ENCODE measurements around the gene MMP25. TPM values are rescaled to one million over a fixed set of nuclear protein-coding genes. Genes with fewer than 3 reads are reported as not detected.
"Not testable (repeated sequence)": the region's sequence is repeated elsewhere in the genome, so short reads cannot be mapped to it uniquely, and the experiment has no call there.

MMP25 gene
- total and polyA plus RNA-seq, 2 donors from 2014 or later: 0.65 to 1.7 TPM

DNA sequence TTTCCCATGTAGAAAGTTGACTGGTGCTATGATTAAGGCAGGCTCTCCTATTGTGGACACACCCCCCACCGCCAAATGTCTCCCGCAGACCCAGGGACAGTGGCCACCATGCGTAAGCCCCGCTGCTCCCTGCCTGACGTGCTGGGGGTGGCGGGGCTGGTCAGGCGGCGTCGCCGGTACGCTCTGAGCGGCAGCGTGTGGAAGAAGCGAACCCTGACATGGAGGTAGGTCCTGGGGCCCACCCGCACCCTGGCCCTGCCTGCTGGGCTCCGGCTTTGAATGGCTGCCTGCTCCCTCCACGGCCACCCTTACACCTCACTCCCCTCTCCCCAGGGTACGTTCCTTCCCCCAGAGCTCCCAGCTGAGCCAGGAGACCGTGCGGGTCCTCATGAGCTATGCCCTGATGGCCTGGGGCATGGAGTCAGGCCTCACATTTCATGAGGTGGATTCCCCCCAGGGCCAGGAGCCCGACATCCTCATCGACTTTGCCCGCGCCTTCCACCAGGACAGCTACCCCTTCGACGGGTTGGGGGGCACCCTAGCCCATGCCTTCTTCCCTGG is 3.6 kb downstream of the MMP25 start:
- no peaks in the 10 kb centered on the region for H3K36me3 ChIP-seq (ENCODE audit: control insufficient read depth in 2 of 3, insufficient read depth in 3 of 3, low read length in 3 of 3)
- intact Hi-C loops (cut with DNase I): no loop called here
- FAIRE-seq: no peak
- no peak for DNase-seq
- H3K4me3 ChIP-seq (ENCODE audit: low read length in 3 of 3): no peak overlapping the region
- no peak overlapping the region for H3K27ac ChIP-seq (ENCODE audit: low read depth in 2 of 2, low read length in 2 of 2)
- peaks cover 14% of the 10 kb centered on the region for H3K27me3 ChIP-seq (ENCODE audit: control insufficient read depth, insufficient read depth, low read length)
- no peaks in the 10 kb centered on the region for H3K9me3 ChIP-seq (ENCODE audit: control insufficient read depth in 2 of 3, insufficient read depth in 1 of 3, low read length in 3 of 3)
- TF ChIP-seq, protein P1, sequence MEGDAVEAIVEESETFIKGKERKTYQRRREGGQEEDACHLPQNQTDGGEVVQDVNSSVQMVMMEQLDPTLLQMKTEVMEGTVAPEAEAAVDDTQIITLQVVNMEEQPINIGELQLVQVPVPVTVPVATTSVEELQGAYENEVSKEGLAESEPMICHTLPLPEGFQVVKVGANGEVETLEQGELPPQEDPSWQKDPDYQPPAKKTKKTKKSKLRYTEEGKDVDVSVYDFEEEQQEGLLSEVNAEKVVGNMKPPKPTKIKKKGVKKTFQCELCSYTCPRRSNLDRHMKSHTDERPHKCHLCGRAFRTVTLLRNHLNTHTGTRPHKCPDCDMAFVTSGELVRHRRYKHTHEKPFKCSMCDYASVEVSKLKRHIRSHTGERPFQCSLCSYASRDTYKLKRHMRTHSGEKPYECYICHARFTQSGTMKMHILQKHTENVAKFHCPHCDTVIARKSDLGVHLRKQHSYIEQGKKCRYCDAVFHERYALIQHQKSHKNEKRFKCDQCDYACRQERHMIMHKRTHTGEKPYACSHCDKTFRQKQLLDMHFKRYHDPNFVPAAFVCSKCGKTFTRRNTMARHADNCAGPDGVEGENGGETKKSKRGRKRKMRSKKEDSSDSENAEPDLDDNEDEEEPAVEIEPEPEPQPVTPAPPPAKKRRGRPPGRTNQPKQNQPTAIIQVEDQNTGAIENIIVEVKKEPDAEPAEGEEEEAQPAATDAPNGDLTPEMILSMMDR (IDR thresholded peaks at IDR 0.05; ENCODE audit: borderline replicate concordance, extremely low read depth, insufficient read depth): no peak
- H3K4me1 ChIP-seq (ENCODE audit: control insufficient read depth in 2 of 3, insufficient read depth in 2 of 3, low read depth in 1 of 3, low read length in 3 of 3): peaks cover 0 to 7% (median 0%) of the 10 kb centered on the region in 3 donors
- no peak overlapping the region for H3K9ac ChIP-seq (ENCODE audit: low read length in 3 of 3)

DNA sequence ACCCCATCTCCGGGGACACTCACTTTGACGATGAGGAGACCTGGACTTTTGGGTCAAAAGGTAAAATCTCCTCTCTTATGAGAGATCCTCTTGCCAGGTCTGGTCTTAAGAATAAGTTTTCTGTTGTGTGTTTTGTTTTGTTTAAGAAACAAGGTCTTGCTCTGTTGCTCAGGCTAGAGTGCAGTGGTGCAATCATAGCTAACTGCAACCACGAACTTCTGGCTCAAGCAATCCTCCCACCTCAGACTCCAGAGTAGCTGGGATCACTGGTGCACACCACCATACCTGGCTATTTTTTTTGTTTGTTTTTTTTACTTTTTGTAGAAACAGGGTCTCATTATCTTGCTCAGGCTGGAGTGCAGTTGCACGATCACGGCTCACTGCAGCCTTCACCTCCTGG is 4.1 kb downstream of the MMP25 start:
- FAIRE-seq (no peak), DNase-seq (no peak)
- peaks cover 11% of the 10 kb centered on the region for H3K27me3 ChIP-seq (ENCODE audit: control insufficient read depth, insufficient read depth, low read length)
- H3K9me3 ChIP-seq (ENCODE audit: control insufficient read depth in 2 of 3, insufficient read depth in 1 of 3, low read length in 3 of 3): no peaks in the 10 kb centered on the region
- peaks cover 0 to 4% (median 0%) of the 10 kb centered on the region in 3 donors for H3K4me1 ChIP-seq (ENCODE audit: control insufficient read depth in 2 of 3, insufficient read depth in 2 of 3, low read depth in 1 of 3, low read length in 3 of 3)
- intact Hi-C loops (cut with DNase I): no loop called here
- H3K9ac ChIP-seq (ENCODE audit: low read length in 3 of 3): no peak overlapping the region
- H3K27ac ChIP-seq (ENCODE audit: low read depth in 2 of 2, low read length in 2 of 2): no peak overlapping the region
- no peaks in the 10 kb centered on the region for H3K36me3 ChIP-seq (ENCODE audit: control insufficient read depth in 2 of 3, insufficient read depth in 3 of 3, low read length in 3 of 3)
- TF ChIP-seq, protein P1 (IDR thresholded peaks at IDR 0.05; ENCODE audit: borderline replicate concordance, extremely low read depth, insufficient read depth): no peak
- H3K4me3 ChIP-seq (ENCODE audit: low read length in 3 of 3): no peak overlapping the region

DNA sequence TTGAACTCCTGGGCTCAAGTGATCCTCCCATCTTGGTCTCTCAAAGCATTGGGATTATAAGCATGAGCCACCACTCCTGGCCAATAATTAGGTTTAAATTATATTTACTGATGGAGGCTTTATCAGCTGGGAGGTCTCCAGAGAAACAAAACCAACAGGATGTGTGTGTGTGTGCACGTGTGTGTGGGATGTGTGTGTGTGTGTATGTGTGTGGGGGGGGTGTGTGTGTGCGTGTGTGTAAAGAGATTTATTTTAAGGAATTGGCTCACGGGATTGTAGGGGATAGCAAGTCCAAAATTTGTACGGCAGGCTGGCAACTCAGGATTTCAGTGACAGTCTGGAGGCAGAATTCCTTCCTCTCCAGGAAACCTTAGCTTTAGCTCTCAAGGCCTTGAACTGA is 4.6 kb downstream of the MMP25 start:
- H3K9ac ChIP-seq (ENCODE audit: low read length in 3 of 3): no peak overlapping the region
- H3K27me3 ChIP-seq (ENCODE audit: control insufficient read depth, insufficient read depth, low read length): peaks cover 11% of the 10 kb centered on the region
- DNase-seq (no peak), FAIRE-seq (no peak)
- H3K4me3 ChIP-seq (ENCODE audit: low read length in 3 of 3): no peak overlapping the region
- peaks cover 0 to 2% (median 0%) of the 10 kb centered on the region in 3 donors for H3K4me1 ChIP-seq (ENCODE audit: control insufficient read depth in 2 of 3, insufficient read depth in 2 of 3, low read depth in 1 of 3, low read length in 3 of 3)
- TF ChIP-seq, protein P1 (IDR thresholded peaks at IDR 0.05; ENCODE audit: borderline replicate concordance, extremely low read depth, insufficient read depth): no peak
- H3K27ac ChIP-seq (ENCODE audit: low read depth in 2 of 2, low read length in 2 of 2): no peak overlapping the region
- intact Hi-C loops (cut with DNase I): no loop called here
- H3K9me3 ChIP-seq (ENCODE audit: control insufficient read depth in 2 of 3, insufficient read depth in 1 of 3, low read length in 3 of 3): no peaks in the 10 kb centered on the region
- H3K36me3 ChIP-seq (ENCODE audit: control insufficient read depth in 2 of 3, insufficient read depth in 3 of 3, low read length in 3 of 3): no peaks in the 10 kb centered on the region

DNA sequence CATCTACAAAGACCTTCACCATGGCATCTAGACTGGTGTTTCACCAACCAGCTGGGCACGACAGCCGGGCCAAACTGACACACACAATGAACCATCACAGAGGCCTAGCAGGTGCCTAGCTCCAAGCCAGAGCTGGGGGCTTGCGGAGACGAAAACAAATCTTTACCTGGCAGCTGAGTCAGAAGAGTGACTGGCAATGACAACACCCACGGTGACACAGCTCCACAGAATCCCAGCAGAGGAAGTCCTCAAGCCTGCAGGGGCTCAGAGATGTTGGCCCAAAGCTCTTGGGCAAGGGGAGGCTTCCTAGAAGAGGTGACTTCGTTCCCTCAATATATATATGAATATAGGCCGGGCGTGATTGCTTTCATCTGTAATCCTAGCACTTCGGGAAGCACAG is 5.1 kb downstream of the MMP25 start:
- DNase-seq (no peak), FAIRE-seq (no peak)
- TF ChIP-seq, protein P1 (IDR thresholded peaks at IDR 0.05; ENCODE audit: borderline replicate concordance, extremely low read depth, insufficient read depth): no peak
- Histone ChIP-seq H3K9ac (ENCODE audit: low read length in 3 of 3) (no peak overlapping the region), H3K27ac (ENCODE audit: low read depth in 2 of 2, low read length in 2 of 2) (no peak overlapping the region), H3K36me3 (ENCODE audit: control insufficient read depth in 2 of 3, insufficient read depth in 3 of 3, low read length in 3 of 3) (no peaks in the 10 kb centered on the region), H3K9me3 (ENCODE audit: control insufficient read depth in 2 of 3, insufficient read depth in 1 of 3, low read length in 3 of 3) (no peaks in the 10 kb centered on the region), H3K27me3 (ENCODE audit: control insufficient read depth, insufficient read depth, low read length) (peaks cover 11% of the 10 kb centered on the region), H3K4me1 (ENCODE audit: control insufficient read depth in 2 of 3, insufficient read depth in 2 of 3, low read depth in 1 of 3, low read length in 3 of 3) (no peaks in the 10 kb centered on the region), H3K4me3 (ENCODE audit: low read length in 3 of 3) (no peak overlapping the region)
- intact Hi-C loops (cut with DNase I): no loop called here

DNA sequence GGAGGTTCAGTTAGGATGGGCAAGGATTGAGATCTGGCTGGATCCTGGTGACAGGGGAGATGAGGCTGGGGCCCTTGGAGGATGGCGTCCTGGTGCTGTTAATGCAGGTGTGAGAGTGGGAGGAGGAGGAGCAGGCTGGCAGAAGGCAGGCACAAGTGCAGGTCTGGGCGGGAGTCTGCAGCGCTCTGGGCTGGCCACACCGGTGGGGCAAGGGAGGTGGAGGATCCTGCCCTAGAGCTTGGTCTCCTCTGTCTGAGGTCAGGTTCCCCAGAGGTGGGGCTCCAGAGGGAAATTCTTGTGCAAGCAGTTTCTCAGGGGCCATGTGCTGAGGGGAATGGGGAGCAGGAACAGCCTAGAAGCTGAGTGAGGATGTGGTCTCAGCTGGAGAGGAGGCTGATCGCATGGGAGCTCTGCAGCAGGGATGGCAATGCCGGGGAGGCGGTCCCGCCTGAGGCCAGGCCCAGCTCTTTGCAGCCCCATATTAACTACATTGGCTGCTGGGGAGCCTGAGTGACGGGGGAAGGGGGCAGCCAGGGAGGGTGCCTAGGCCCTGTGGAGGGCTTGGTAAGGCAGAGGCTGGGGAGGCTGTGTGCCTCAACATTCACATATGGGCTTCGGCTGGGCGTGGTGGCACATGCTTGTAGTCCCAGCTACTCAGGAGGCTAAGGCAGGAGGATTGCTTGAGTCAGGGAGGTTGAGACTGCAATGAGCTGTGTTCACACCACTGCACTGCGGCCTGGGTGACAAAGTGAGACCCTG is 6.4 kb downstream of the MMP25 start:
- DNase-seq; intact Hi-C loops (cut with DNase I); H3K4me3 ChIP-seq (ENCODE audit: low read length in 3 of 3): not testable (repeated sequence)

More for the DNA sequence above, 6.4 kb downstream of the MMP25 start:
- not testable (repeated sequence) for H3K9me3 ChIP-seq (ENCODE audit: control insufficient read depth in 2 of 3, insufficient read depth in 1 of 3, low read length in 3 of 3); H3K27ac ChIP-seq (ENCODE audit: low read depth in 2 of 2, low read length in 2 of 2); H3K27me3 ChIP-seq (ENCODE audit: control insufficient read depth, insufficient read depth, low read length); H3K9ac ChIP-seq (ENCODE audit: low read length in 3 of 3); H3K4me1 ChIP-seq (ENCODE audit: control insufficient read depth in 2 of 3, insufficient read depth in 2 of 3, low read depth in 1 of 3, low read length in 3 of 3); FAIRE-seq; H3K36me3 ChIP-seq (ENCODE audit: control insufficient read depth in 2 of 3, insufficient read depth in 3 of 3, low read length in 3 of 3)
